Measurements from ENCODE around the gene OR2AE1. TPM values are rescaled to one million over a fixed set of nuclear protein-coding genes. Genes with fewer than 3 reads are reported as not detected.
A peak's percentile ranks its signal among the peaks of the same experiment; 100 is the strongest.

Gene OR2AE1
- total and polyA plus RNA-seq, 8 donors = 1.1 TPM; not detected in 7

GRCh38 chr7:99919814-99920112 is 42.9 kb upstream of the OR2AE1 start:
- no peak for DNase-seq
- 14 to 38% (median 31%) methylated on average over 4 of the region's 4 CpGs for WGBS, 5 donors
- intact Hi-C loops (cut with DNase I; ENCODE audit: low total_unique reads) = loop anchor here (5.0 to 10.0 kb wide), 2 partner anchors 73 to 135 kb away; no protein-coding TSS in a partner anchor
- Histone ChIP-seq H3K9me3 (no peaks in the 10 kb centered on the region), H3K27me3 (no peaks in the 10 kb centered on the region), H3K4me1 (peaks cover 37 to 57% (median 46%) of the 10 kb centered on the region in 4 donors), H3K4me3 (peak overlapping the region; percentile 70 to 88 (median 80)), H3K27ac (peak overlapping the region; percentile 89 to 97 (median 93)), H3K36me3 (peaks cover 7 to 35% (median 18%) of the 10 kb centered on the region in 4 donors)
- TF ChIP-seq POLR2A (IDR thresholded peaks at IDR 0.05) (no peak), EP300 (IDR thresholded peaks at IDR 0.05) (no peak), CTCF (IDR thresholded peaks at IDR 0.05) (no peak), POLR2AphosphoS5 (IDR thresholded peaks at IDR 0.05) (no peak)

- TF ChIP-seq EP300 (IDR thresholded peaks at IDR 0.05) = no peak
- peak in 1 of 4 donors; percentile 63 for TF ChIP-seq POLR2A (IDR thresholded peaks at IDR 0.05)
- peak; percentile 87 to 97 (median 94) for TF ChIP-seq POLR2AphosphoS5 (IDR thresholded peaks at IDR 0.05)
- TF ChIP-seq CTCF (IDR thresholded peaks at IDR 0.05) = no peak
- Histone ChIP-seq H3K27me3 (no peaks in the 10 kb centered on the region), H3K27ac (peak within 1 kb of the TSS; percentile 89 to 97 (median 93)), H3K9me3 (no peaks in the 10 kb centered on the region), H3K4me3 (peak within 1 kb of the TSS; percentile 70 to 88 (median 80)), H3K36me3 (peaks cover 7 to 40% (median 20%) of the 10 kb centered on the region in 4 donors), H3K4me1 (peaks cover 37 to 62% (median 49%) of the 10 kb centered on the region in 4 donors)
- intact Hi-C loops (cut with DNase I; ENCODE audit: low total_unique reads) = loop anchor here (5.0 to 10.0 kb wide), 2 partner anchors 73 to 136 kb away; no protein-coding TSS in a partner anchor
- peak; percentile 93 to 97 for DNase-seq
- WGBS, 5 donors = 0 to 2% (median 1%) methylated on average over 36 to 81 of the region's 81 CpGs
These were observed 42.4 kb upstream of the OR2AE1 start, which contains the start of gene TRIM4 for GRCh38 chr7:99918959-99919813. Gene TRIM4 (minus strand): TSS chr7:99919530. CDS start chr7:99919401, 129 bp downstream.

GRCh38 chr7:99910976-99911375 is 34.1 kb upstream of the OR2AE1 start:
- Histone ChIP-seq H3K36me3 (peaks cover 26 to 67% (median 58%) of the 10 kb centered on the region in 4 donors), H3K27ac (no peak overlapping the region), H3K4me1 (peaks cover 1 to 40% (median 23%) of the 10 kb centered on the region in 4 donors), H3K27me3 (no peaks in the 10 kb centered on the region), H3K4me3 (no peak overlapping the region), H3K9me3 (no peaks in the 10 kb centered on the region)
- TF ChIP-seq EP300 (IDR thresholded peaks at IDR 0.05) = no peak
- no peak for TF ChIP-seq POLR2A (IDR thresholded peaks at IDR 0.05)
- TF ChIP-seq CTCF (IDR thresholded peaks at IDR 0.05) = no peak
- TF ChIP-seq POLR2AphosphoS5 (IDR thresholded peaks at IDR 0.05) = no peak
- WGBS, 5 donors = 85 to 100% (median 96%) methylated on average over 2 of the region's 2 CpGs
- intact Hi-C loops (cut with DNase I; ENCODE audit: low total_unique reads) = loop anchor here (10.0 kb wide), 1 partner anchor 144 kb away; no protein-coding TSS in a partner anchor
- DNase-seq = no peak

- no peak for DNase-seq
- Histone ChIP-seq H3K27me3 (no peaks in the 10 kb centered on the region), H3K9me3 (no peaks in the 10 kb centered on the region), H3K4me1 (no peaks in the 10 kb centered on the region), H3K4me3 (no peak overlapping the region), H3K36me3 (peaks cover 48 to 91% (median 88%) of the 10 kb centered on the region in 4 donors), H3K27ac (no peak overlapping the region)
- no peak for TF ChIP-seq CTCF (IDR thresholded peaks at IDR 0.05)
- TF ChIP-seq EP300 (IDR thresholded peaks at IDR 0.05) = no peak
- no peak for TF ChIP-seq POLR2A (IDR thresholded peaks at IDR 0.05)
- TF ChIP-seq POLR2AphosphoS5 (IDR thresholded peaks at IDR 0.05) = no peak
- 89 to 96% (median 95%) methylated on average over 10 of the region's 10 CpGs for WGBS, 5 donors
- intact Hi-C loops (cut with DNase I; ENCODE audit: low total_unique reads) = no loop called here
These were observed 24.7 kb upstream of the OR2AE1 start for GRCh38 chr7:99901581-99901980.
